HEK293T (cell line): ENCODE data around the gene CEP170B.

Experiments used
- CTCF ChIA-PET: fragments of 350-600 bp; formaldehyde crosslinking; extraction: SDS; loops from one replicate; lab custom pipeline; 2021; ENCODE audit warnings: antibody characterized with exemption, inconsistent platforms; lab: Yijun Ruan, JAX
- POLR2A ChIA-PET: fragments of 350-600 bp; formaldehyde crosslinking; extraction: SDS; loops from one replicate; lab custom pipeline; 2020; ENCODE audit warnings: antibody characterized with exemption, inconsistent platforms; lab: Yijun Ruan, JAX
- DNase-seq: peaks from one replicate; pipeline ENCODE4 v3.0.0; 2012; ENCODE audit warnings: mixed read lengths; ENCODE audit errors: extremely low spot score
- ARNT ChIP-seq: fragments of 450-650 bp; IDR thresholded peaks from 2 replicates; pipeline ENCODE4 v1.6.1; 2017; ENCODE audit warnings: mild to moderate bottlenecking
- BHLHE40 ChIP-seq: fragments of 450-650 bp; IDR thresholded peaks from 2 replicates; pipeline ENCODE4 v1.6.1; 2016; ENCODE audit warnings: mild to moderate bottlenecking, moderate library complexity, borderline replicate concordance
- CTBP1 ChIP-seq: fragments of 450-650 bp; IDR thresholded peaks from 2 replicates; pipeline ENCODE4 v1.6.1; 2016; ENCODE audit warnings: borderline replicate concordance
- ELF4 ChIP-seq: fragments of 450-650 bp; IDR thresholded peaks from 2 replicates; pipeline ENCODE4 v1.6.1; 2017; ENCODE audit warnings: antibody characterized with exemption
- FOXA1 ChIP-seq: fragments of 450-650 bp; IDR thresholded peaks from 2 replicates; pipeline ENCODE4 v1.6.1; 2016; ENCODE audit warnings: mild to moderate bottlenecking
- FOXK2 ChIP-seq: fragments of 450-650 bp; IDR thresholded peaks from 2 replicates; pipeline ENCODE4 v1.6.1; 2016; ENCODE audit warnings: mild to moderate bottlenecking
- FOXM1 ChIP-seq: fragments of 450-650 bp; IDR thresholded peaks from 2 replicates; pipeline ENCODE4 v1.6.1; 2017; ENCODE audit warnings: mild to moderate bottlenecking, borderline replicate concordance
- HDGF ChIP-seq: fragments of 450-650 bp; IDR thresholded peaks from 2 replicates; pipeline ENCODE4 v1.6.1; 2017; ENCODE audit warnings: antibody characterized with exemption, borderline replicate concordance
- L3MBTL2 ChIP-seq: fragments of 450-650 bp; conservative IDR thresholded peaks from 2 replicates; pipeline ENCODE4 v1.6.1; 2016; ENCODE audit warnings: mild to moderate bottlenecking
- LEF1 ChIP-seq: fragments of 450-650 bp; IDR thresholded peaks from 2 replicates; pipeline ENCODE4 v1.6.1; 2017; ENCODE audit warnings: mild to moderate bottlenecking, borderline replicate concordance
- NFRKB ChIP-seq: fragments of 450-650 bp; IDR thresholded peaks from 2 replicates; pipeline ENCODE4 v1.6.1; 2016; ENCODE audit warnings: mild to moderate bottlenecking, moderate library complexity
- SP1 ChIP-seq: fragments of 450-650 bp; IDR thresholded peaks from 2 replicates; pipeline ENCODE4 v1.6.1; 2017
- SUZ12 ChIP-seq: fragments of 450-650 bp; IDR thresholded peaks from 2 replicates; pipeline ENCODE4 v1.6.1; 2016; ENCODE audit warnings: mild to moderate bottlenecking
- TARDBP ChIP-seq: fragments of 450-650 bp; IDR thresholded peaks from 2 replicates; pipeline ENCODE4 v1.6.1; 2016
- ZNF384 ChIP-seq: fragments of 450-650 bp; IDR thresholded peaks from 2 replicates; pipeline ENCODE4 v1.6.1; 2016
- TF ChIP-seq, protein P1 (sequence below): fragments of 450-650 bp; IDR thresholded peaks from 2 replicates; pipeline ENCODE4 v1.6.1; 2016

The CEP170B gene

DNA sequence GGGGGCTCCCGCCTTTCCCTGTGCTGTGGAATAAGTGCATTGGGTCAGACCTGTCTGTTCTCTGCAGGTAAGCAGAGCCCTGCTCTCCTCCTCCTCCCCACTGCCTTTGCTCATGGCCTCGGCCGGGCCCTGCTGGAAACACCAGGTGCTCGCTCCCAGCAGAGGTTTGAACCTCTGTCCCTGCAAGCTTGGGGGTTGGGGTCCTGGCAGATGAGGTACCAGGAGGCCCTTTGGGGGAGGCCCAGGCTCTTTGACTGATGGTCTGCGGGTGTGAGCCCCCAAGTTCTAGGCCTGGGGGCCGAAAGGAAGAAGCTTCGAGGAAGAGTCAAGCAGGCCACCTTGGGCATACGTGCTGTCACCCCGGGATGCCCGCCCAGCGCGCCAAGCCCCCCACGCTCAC, 22.1 kb upstream of the CEP170B start:
- CTCF ChIA-PET: interaction anchor here (1.7 kb wide), 1 partner anchor 16 kb away, joined by 4 read pairs; no protein-coding TSS in a partner anchor
- no peak for DNase-seq
- POLR2A ChIA-PET: no interaction called here
- TF ChIP-seq FOXA1 (no peak), FOXK2 (no peak), HDGF (no peak), ZNF384 (no peak), SP1 (no peak), BHLHE40 (no peak), L3MBTL2 (no peak), SUZ12 (no peak), ELF4 (no peak), TARDBP (no peak), ARNT (no peak), LEF1 (no peak), FOXM1 (no peak), NFRKB (no peak), CTBP1 (no peak)

DNA sequence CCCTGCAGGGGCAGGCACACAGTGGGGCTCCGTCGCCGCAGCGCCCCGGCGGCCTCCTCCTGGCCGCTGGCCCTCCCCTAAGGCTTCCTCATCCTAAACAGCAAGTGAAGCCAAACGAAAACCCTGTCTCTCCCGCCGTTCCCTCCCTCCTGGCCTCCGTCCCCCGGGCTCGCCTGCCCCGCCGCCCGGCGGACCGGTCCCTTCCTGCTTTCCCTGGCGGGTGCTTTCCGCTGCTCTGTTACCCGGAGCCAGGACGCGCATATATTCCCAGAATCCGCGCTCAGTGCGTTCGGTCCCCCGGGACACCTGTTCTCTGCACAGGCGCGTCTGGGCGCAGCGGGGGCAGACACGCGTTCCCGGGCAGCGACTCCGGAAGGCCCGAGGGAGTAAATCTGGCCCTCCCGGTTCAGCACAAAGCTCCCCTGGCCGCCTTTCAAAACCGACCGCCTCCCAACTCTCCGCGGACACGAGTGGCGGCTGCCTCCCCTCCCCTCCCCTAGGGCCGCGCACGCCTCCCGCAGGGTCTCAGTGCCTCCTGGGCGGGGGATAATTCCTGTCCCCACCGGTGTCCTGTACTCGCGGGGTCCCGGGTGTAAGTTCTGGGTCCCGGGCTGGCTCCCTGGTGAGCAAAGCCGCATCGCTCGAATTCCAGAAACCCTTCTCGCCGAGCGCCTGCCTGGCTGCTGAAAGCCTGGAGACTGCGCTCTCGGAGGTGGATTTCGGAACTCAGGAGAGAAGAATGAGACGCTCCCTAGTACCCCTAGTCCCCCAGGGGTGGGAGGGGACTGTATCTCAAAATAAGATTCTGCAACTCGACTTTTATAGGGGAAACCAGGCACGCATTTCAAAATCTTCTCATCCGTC, 21.4 kb upstream of the CEP170B start:
- CTCF ChIA-PET: interaction anchor here (1.7 kb wide), 1 partner anchor 17 kb away, joined by 4 read pairs; no protein-coding TSS in a partner anchor
- TF ChIP-seq SP1 (no peak), LEF1 (no peak), ARNT (no peak)
- DNase-seq: no peak
- POLR2A ChIA-PET: no interaction called here

DNA sequence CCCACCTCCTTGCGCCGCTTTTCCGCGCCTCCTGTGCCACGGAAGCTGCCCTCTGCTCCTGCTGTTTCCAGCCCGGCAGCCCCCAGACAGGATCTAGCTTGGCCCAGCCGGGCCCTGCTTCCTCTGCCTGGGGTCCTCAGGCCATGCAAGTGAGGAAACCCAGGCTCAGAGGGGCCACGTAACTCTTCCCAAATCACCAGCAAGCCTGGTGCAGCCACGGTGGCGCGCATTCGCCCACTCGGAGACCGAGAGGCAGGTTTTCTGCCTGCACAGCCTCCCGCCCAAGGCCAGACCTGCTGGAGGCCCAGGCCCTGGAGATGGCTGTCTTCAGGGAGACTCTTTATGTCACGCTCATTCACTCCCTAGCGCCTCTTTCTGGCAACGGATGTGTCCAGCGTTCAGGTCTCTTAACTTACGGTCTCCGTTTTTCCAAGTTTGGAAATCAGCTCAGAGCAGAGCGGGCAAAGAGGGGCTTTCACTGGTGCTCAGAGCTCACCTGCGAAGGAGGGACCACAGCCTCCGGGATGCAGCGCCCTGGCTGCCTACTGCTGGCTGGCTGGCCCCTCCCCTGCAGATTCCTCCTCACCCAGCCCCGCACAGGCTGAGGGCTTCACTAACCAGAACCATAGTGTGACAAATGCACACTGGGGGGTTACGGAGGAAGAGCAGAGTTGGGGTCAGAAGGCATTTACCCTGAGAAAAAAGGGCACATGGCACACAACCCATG, 20.6 kb upstream of the CEP170B start:
- DNase-seq: no peak
- ChIA-PET CTCF (no interaction called here), POLR2A (no interaction called here)
- TF ChIP-seq L3MBTL2: no peak
- TF ChIP-seq LEF1: no peak
- no peak for TF ChIP-seq FOXA1
- TF ChIP-seq, protein P1, sequence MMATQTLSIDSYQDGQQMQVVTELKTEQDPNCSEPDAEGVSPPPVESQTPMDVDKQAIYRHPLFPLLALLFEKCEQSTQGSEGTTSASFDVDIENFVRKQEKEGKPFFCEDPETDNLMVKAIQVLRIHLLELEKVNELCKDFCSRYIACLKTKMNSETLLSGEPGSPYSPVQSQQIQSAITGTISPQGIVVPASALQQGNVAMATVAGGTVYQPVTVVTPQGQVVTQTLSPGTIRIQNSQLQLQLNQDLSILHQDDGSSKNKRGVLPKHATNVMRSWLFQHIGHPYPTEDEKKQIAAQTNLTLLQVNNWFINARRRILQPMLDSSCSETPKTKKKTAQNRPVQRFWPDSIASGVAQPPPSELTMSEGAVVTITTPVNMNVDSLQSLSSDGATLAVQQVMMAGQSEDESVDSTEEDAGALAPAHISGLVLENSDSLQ: no peak
- TF ChIP-seq SUZ12: no peak
- no peak for TF ChIP-seq TARDBP
- no peak for TF ChIP-seq FOXK2
- no peak for TF ChIP-seq BHLHE40
- TF ChIP-seq CTBP1: no peak

DNA sequence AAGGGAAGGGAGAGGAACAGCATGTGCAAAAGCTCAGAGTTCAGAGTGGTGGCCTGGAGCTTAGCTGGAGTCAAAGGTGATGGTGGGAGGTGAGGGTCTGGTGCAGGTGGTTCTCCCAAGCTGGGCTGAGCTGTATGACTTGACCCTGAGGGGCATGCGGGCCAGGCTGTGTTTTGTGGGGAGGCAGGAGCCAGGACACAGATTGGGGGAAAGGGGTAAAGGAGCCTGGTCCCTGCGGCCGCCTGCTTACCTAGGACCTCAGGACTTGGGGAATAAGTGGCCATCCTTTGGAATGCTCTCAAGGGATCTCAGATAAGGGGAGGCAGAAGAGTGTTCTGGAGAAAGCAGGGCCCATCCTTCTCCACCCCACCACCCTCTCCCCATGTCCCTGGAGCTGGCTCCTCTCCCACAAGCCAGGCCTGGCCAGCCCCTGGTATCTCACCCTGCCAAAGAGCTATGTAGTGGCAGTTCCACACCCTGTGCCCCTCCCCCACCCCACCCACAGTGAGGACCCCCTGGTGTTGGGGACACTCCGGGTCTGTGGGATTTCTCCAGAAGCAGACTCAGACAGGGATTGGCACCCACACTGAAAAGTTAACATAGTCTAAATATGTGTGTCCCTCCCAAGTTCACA, 19.9 kb upstream of the CEP170B start:
- no peak for TF ChIP-seq L3MBTL2
- TF ChIP-seq NFRKB: no peak
- TF ChIP-seq TARDBP: no peak
- no peak for TF ChIP-seq FOXA1
- TF ChIP-seq, protein P1: no peak
- TF ChIP-seq BHLHE40: no peak
- no peak for TF ChIP-seq FOXM1
- no peak for TF ChIP-seq ARNT
- TF ChIP-seq SP1: no peak
- TF ChIP-seq ZNF384: no peak
- TF ChIP-seq SUZ12: no peak
- no peak for TF ChIP-seq HDGF
- no peak for TF ChIP-seq FOXK2
- no peak for TF ChIP-seq LEF1
- no peak for TF ChIP-seq CTBP1
- no peak for TF ChIP-seq ELF4
- CTCF ChIA-PET: no interaction called here
- POLR2A ChIA-PET: no interaction called here
- no peak for DNase-seq

DNA sequence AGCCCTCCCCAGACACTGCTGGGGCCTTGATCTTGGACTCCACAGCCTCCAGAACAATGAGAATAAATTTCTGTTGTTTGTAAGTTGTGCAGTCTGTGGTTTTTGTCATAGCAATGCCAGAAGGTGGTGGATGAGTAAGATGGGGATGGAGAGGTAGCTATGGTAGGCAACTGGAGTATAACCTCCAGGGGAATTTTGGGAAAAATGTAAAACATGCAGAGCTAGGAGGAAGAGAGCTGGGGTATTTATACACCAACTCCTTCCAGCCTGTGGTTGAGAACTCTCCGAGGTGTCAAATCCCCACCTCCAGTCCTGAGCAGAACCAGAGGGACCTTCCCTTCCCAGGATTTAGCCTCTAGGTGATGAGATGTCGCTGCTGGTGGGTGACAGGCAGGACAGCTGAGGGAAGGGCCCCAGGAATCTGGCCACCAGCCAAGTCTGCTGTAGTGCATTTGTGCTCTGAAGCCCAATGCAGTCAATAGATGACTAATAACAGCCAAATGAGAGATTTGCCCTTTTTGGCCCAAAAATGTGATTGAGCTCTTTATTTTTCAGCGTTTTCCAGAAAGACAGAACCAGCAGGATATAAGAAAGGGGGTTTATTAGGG, 19.1 kb upstream of the CEP170B start:
- no peak for TF ChIP-seq SUZ12
- TF ChIP-seq FOXK2: no peak
- no peak for TF ChIP-seq ZNF384
- no peak for TF ChIP-seq FOXM1
- no peak for TF ChIP-seq CTBP1
- TF ChIP-seq TARDBP: no peak
- no peak for TF ChIP-seq NFRKB
- no peak for TF ChIP-seq ELF4
- TF ChIP-seq, protein P1: no peak
- no peak for TF ChIP-seq LEF1
- TF ChIP-seq SP1: no peak
- TF ChIP-seq FOXA1: no peak
- no peak for TF ChIP-seq HDGF
- TF ChIP-seq BHLHE40: no peak
- no peak for DNase-seq
- ChIA-PET POLR2A (interaction anchor here (1.6 kb wide), 1 partner anchor 93 kb away, joined by 5 read pairs; the partner anchor contains the start of gene SIVA1), CTCF (interaction anchor here (0.7 kb wide), 1 partner anchor 19 kb away, joined by 4 read pairs; no protein-coding TSS in a partner anchor)
